Panc1 (cell line): Measurements from ENCODE around the gene ADAMTS2.

Experiments
- CTCF ChIP-seq: fragments of 450-650 bp; IDR thresholded peaks from 2 replicates; pipeline ENCODE4 v1.5.1; 2017; ENCODE audit warnings: mild to moderate bottlenecking
- POLR2AphosphoS5 ChIP-seq: IDR thresholded peaks from 2 replicates; pipeline ENCODE4 v1.6.1; 2012; ENCODE audit warnings: mild to moderate bottlenecking, low read depth, low read length, moderate library complexity
- REST ChIP-seq, 2 experiments: IDR thresholded peaks; 2 replicates each; pipeline ENCODE4 v1.6.1; 2011 to 2012; ENCODE audit warnings: low read depth in 2 of 2, control low read depth in 1 of 2, low read length in 1 of 2, mild to moderate bottlenecking in 1 of 2, moderate library complexity in 1 of 2; ENCODE audit not compliant: insufficient read depth in 1 of 2
- TCF7L2 ChIP-seq: IDR thresholded peaks from 2 replicates; pipeline ENCODE4 v1.6.1; 2011; ENCODE audit warnings: mild to moderate bottlenecking, low read depth, low read length, inconsistent platforms

- TF ChIP-seq CTCF, result no peak
- TF ChIP-seq POLR2AphosphoS5, result no peak
- TF ChIP-seq REST (IDR thresholded peaks at IDR 0.05; ENCODE audit: insufficient read depth in 1 of 2, low read depth in 2 of 2, low read length in 1 of 2), result no peak
- no peak for TF ChIP-seq TCF7L2
Observed at GRCh38 chr5:179259731-179260323, 85.4 kb downstream of the ADAMTS2 start.
